GM21529 (cell line): ENCODE measurements around the gene TMEM94.
"Not testable (repeated sequence)": the region's sequence is repeated elsewhere in the genome, so short reads cannot be mapped to it uniquely, and the experiment has no call there.

Experiments used
- ATAC-seq: cut with Tn5 transposase; IDR thresholded peaks from one replicate; pipeline ENCODE4 v1.9.1; 2021; ENCODE audit not compliant: unreplicated experiment

TMEM94 gene

DNA sequence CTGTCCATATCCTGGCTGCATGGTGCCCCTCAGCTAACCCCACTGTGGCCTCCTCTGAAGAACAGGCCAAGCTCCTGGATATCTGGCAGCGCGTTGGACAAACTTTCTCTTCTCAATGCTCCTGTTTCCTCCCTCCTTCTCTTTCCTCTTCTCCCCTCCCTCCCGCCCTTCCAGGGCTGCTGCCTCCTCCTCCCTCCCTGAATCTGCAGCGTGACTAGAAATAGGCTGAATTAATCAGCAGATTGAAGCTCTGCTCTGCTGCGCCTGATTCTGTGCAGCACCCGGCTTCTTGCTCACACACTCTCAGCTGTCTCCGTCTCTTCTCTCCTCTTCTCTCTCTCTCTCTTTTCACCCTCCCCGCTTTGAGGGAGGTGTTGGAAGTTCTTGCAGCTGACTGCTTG lies 19.8 kb downstream of the TMEM94 start:
- no peak for ATAC-seq

DNA sequence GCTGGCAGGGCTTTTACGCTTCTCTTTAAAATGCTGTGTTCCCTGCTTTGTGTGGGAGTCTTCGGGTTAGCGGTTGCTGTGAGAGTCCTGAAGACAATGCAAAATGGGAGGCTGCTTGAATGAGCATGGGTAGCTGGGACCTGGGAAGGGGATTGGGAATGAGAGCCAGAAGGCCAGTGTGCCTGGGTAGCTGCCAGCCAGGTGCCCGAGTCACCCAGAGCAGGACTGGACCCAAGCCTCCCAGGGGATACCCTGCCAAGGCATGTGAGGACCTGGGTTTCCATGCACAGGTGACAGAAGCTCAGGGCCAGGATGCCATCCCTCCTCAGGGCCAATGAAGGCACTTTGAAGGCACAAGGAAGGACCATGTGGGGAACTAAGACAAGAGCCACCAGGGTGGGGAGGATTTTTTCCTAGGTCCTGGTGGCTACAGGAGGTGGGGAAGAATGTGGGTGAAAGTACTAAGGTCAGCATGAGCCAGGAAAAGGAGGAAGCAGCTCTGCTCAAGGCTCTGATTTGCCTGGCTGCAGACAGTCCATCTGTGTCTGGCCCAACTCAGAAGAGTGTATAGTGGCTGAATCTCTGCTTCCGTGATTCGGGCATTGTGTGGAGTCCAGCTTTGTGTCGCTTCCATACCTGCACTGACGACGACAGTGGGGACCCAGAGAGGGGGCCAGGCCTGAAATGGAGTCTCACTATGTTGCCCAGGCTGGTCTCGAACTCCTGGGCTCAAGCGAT lies 20.5 kb downstream of the TMEM94 start:
- ATAC-seq = no peak

DNA sequence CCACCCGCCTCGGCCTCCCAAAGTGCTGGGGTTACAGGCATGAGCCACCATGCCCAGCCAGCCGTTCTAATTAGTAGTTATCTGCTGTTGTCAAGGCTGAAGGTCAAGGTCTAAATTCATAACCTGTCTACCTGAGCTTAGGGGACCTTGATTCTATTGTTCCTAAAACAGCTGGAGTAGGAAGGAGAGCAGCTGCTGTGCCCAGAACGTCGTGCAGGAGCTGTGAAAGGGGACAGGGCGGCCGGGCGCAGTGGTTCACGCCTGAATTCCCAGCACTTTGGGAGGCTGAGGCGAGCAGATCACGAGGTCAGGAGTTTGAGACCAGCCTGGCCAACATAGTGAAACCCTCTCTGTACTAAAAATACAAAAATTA lies 21.0 kb downstream of the TMEM94 start:
- ATAC-seq = not testable (repeated sequence)

DNA sequence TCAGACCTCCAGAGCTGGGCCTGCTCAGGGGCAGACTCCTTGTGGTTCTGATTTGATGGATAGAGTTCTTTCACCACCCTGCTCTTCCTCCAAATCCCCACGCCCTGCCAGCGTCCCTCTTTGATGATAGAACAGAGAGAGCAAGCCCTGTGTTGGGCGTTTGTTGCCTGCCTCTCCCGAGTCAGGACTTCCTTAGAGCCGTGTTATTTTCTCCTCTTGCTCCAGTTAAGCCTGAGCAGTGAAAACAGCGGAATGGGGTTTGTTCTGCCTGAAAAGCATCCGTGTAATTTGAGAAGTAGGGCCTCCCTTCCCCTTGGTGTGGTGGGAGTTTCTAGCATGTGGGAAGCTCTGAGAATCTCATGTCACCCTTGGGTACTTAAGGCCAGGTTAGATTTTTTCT lies 22.1 kb downstream of the TMEM94 start:
- no peak for ATAC-seq

- ATAC-seq = no peak
Measured at GRCh38 chr17:75480281-75480680, 23.8 kb downstream of the TMEM94 start.

GRCh38 chr17:75481194-75482068 lies 25.0 kb downstream of the TMEM94 start:
- ATAC-seq = no peak

DNA sequence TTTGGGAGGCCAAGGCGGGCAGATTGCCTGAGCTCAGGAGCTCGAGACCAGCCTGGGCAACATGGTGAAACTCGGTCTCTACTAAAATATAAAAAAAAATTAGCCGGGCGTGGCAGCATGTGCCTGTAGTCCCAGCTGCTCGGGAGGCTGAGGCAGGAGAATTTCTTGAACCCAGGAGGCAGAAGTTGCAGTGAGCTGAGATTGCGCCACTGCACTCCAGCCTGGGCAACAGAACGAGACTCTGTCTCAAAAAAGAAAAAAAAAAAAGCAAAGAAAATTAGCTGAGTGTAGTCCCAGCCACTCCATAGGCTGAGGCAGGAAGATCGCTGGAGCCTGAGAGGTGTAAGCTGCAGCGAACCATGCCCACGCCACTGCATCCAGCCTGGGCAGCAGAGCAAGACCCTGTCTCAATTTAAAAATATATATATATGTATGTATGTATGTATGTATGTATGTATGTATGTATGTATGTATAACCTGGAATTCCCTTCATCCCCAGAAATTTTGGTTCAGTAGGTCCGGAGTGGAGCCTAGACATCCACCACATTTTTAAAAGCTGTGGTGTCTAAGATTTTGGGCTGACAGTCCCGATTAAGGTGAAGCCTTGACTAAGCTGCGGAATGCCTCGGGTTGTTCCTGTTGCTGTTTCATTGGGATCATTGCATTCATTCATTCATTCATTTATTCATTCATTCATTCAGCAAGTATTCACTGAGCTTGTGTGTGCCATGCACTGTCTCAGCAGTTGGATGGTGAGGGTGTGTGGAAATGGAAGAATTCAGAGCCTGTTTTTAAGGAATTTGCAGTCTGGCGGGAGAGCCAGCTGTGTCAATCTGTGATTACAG lies 25.9 kb downstream of the TMEM94 start:
- ATAC-seq = no peak

DNA sequence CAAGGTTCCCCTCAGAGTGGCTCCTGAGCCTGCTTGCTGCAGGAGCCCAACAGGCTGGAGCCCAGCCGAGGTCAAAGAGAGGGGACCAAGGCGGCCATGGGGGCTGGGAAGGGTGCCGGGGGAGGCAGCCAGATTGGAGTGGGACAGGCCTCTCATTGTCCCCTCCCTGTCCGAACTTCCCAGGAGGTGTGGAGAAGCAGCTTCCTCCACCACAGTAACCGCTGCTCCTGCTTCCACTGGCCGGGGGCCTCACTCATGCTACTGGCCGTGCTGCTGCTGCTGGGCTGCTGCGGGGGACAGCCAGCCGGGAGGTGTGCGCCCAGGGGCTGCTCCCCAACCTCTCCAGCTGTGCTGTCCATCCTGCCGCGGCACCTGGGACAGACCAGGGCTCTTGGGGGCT lies 29.3 kb downstream of the TMEM94 start:
- no peak for ATAC-seq

GRCh38 chr17:75486151-75486550 lies 29.7 kb downstream of the TMEM94 start:
- ATAC-seq = no peak

GRCh38 chr17:75486951-75487350 lies 30.5 kb downstream of the TMEM94 start:
- no peak for ATAC-seq

DNA sequence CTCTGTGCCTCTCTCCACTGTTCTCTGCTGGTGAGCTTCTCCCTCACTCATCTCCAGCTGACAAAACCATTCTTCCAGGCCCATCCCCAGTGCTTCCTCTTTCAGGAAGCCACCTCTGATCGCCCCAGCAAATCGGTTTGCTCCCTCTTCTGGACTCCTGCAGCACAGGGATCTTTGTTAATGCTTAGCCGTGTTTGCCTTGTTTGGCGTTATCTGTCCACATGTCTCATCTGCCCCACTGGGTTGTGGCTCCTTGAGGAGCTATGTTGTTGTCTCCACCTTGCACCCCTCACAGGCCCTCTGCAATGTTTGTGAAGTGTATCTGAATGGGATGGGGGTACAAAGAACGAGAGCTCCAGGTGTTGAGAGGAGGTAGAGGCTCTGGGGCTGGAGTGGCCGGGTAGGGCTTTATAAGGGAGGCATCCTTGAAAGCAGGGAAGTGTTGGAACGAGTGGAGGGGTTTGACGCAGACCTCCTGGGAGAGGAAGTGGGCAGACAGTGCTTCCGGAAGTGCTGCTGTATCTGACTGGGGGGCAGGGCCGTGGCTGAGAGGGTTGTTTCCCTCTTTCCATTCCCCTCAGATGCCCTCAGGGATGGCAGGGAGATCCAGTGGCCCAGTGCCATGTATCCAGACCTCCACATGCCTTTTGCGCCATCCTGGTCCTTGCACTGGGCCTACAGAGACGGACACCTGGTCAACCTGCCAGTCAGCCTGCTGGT lies 31.1 kb downstream of the TMEM94 start:
- no peak for ATAC-seq

DNA sequence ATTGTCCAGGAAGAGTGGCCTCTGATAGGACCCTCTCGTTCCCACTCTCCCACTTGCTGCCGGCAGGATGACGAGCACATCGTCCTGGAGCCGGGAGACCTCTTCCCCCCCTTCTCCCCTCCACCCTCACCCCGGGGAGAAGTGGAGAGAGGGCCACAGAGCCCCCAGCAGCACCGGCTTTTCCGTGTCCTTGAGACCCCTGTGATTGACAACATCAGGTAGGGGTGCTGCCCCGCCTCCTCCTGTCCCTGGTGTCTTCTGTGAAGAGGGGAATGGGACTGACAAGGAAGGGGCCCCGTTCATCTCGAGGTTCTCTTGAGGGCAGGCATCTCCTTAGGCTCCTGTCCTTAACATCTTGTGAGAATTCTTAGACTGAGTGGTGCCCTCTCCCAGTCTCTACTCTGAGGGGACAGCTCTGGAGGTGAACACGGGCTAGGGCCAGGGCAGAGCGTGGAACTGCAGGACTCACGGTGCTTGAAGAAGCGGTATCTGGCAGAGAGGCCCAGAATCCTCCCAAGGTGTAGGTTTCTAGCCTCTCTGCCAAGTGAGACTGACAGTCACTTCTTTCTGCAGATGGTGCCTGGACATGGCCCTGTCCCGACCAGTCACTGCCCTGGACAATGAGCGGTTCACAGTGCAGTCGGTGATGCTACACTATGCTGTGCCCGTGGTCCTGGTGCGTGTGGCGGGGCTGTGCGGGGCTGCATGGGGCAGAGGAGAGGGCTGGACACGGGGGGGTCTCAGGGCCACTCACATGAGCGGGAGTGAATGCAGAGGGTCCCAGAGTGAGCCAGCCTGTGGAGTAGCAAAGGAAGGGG lies 32.5 kb downstream of the TMEM94 start:
- no peak for ATAC-seq

- ATAC-seq = no peak
Measured at GRCh38 chr17:75489511-75489955, 33.1 kb downstream of the TMEM94 start.

GRCh38 chr17:75490173-75490743 lies 33.8 kb downstream of the TMEM94 start:
- no peak for ATAC-seq

- no peak for ATAC-seq
Measured at GRCh38 chr17:75490953-75491649, 34.7 kb downstream of the TMEM94 start.

DNA sequence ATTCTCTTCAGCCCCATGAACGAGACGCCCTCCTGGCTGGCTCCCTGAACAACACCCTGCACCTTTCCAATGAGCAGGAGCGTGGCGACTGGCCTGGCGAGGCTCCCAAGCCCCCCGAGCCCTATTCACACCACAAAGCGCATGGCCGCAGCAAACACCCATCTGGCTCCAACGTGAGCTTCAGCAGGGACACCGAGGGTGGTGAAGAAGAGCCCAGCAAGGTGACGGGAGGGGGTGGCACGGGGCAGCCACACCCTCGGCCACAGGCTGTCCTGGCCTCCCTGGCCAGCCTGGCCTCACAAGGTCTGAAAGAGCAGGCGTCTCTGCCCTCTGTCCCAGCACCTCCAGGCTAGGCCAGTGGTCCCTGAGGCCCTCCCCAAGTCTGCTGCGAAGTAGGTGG lies 35.2 kb downstream of the TMEM94 start:
- no peak for ATAC-seq

DNA sequence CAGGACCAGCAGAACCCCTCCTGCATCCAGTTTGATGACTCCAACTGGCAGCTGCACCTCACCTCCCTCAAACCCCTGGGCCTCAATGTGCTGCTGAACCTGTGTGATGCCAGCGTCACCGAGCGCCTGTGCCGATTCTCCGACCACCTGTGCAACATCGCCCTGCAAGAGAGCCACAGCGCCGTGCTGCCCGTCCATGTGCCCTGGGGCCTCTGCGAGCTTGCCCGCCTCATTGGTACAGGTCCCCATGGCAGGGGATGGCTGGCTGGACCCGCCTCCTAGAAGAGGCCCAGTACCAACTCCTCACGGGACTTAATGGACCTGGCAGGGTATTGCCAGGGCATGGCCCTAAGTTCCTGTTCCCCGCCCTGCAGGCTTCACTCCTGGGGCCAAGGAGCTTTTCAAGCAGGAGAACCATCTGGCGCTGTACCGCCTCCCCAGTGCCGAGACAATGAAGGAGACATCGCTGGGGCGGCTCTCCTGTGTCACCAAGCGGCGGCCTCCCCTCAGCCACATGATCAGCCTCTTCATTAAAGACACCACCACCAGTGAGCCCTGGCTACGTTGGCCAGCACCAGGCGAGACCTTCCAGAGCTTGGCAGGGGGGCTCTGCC lies 36.2 kb downstream of the TMEM94 start:
- ATAC-seq = no peak

GRCh38 chr17:75493476-75494129 lies 37.2 kb downstream of the TMEM94 start:
- ATAC-seq = no peak
